Stimulated activated CD4-positive, alpha-beta T cell treated with anti-CD3 and anti-CD28 coated beads, Interleukin-4, amount 100 ng/mL, for 48 hours (primary cell): ENCODE measurements around the gene SREBF2.

Experiments
- DNase-seq, 2 donors: peaks; one replicate each; pipeline ENCODE4 v3.0.0-alpha.2; 2020; ENCODE audit warnings: low read depth in 2 of 2

SREBF2 gene

DNA sequence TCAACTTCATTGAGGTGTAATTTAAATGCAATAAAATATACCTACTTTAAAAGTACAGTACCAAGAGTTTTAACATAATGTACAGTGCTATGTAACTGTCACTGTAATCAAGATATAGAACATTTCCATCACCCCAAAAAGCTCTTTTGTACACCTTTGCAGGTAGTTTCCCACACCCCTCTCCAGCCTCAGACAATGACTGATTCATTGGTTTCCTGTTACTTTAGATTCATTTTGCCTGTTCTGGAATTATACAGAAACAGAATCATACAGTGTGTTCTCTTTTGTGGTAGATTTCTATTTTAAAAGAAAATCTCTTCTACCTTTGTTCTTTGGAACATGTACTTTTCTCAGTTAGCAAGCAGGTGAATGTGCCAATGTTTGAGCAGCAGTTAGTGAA lies 43.8 kb downstream of the SREBF2 start:
- DNase-seq = no peak

DNA sequence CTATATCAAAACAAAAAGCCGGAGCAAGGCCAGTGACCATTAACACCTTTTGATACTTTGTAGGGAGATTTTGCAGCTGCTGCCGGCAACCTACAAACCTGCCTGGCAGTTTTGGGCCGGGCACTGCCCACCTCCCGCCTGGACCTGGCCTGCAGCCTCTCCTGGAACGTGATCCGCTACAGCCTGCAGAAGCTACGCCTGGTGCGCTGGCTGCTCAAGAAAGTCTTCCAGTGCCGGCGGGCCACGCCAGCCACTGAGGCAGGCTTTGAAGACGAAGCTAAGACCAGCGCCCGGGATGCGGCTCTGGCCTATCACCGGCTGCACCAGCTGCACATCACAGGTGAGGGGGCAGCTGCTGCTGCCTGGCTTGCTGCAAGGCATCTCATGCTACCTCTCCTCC lies 47.7 kb downstream of the SREBF2 start:
- DNase-seq = no peak

DNA sequence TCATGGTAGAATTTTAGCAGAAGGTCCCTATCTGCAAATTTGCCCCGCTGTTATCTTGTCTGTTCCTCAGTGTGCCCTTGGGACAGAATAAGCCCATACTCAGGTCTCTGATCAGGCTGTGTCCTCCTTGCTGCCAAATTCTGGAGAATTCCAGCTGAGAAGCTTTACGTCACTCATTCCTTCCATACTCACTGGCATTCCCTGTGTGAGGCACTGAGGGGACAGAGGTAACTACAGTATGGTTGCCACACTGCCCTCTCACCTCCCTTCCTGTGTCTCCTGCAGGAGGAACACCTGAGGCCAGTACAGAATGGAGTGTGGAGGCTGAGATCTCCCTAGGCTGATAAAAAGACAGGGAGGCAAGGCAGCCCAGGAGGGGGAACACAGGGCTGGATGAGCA lies 50.5 kb downstream of the SREBF2 start:
- no peak for DNase-seq

DNA sequence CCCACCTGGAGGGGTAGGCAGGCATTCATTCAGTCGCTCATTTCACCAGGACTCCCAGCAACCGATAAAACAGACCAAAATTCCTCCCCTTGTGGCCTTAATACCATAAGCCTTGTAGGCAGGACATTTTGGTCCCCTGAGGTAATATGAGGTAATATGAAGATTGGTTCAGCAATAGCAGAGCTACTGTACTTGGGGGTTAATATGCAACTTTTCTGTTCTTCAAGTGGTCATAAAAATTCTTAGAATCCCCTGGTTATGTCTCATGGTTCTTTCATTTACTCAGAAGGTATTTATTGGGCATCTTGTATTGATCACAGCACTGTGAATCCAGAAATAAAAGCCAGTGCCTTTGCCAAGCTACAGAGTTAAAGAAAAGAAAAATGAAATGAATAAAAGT lies 52.2 kb downstream of the SREBF2 start:
- DNase-seq = no peak

DNA sequence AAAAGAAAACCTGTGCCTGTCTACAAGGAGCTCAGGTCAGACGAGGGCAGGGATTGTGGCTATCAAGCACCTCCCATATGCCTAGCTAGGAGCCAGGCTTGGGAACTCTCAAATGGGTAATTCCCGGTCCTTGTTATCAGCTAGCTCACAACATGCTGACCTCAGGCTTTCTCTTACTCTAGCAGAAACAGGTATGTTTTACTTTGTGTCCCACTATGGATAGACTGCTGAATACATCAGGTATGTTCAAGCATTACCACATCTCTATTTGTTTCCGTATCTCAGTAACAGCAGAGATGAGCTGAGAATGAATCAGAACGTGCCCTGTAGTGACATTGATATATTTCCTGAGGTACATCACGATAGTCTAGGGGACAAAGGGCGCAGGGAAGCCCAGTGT lies 52.6 kb downstream of the SREBF2 start:
- DNase-seq = no peak

DNA sequence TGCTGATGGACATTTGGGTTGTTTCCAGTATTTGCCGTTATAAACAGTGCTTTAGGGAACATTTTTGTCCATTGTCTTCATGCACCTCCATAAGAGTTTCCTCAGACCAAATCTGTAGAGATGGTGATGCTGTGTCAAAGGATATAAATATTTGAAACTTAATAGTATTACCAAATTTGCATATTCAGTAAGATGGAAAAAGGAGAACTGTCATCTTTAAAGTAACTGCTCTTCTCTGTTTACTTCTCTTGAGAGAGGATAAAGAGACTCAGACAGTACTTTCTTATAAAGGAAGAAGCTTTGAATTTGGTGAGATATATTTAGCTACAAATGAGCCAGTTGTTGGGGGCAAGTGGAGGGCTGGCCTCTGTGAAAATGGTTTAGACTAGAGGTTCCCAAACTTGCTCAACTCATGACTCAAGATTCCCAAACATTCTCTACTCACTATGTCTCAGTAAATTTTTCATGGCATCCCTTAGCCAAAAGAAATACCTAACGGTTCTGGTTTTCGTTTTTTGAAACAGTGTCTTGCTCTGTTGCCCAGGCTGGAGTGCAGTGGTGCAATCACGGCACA lies 55.8 kb downstream of the SREBF2 start:
- no peak for DNase-seq

DNA sequence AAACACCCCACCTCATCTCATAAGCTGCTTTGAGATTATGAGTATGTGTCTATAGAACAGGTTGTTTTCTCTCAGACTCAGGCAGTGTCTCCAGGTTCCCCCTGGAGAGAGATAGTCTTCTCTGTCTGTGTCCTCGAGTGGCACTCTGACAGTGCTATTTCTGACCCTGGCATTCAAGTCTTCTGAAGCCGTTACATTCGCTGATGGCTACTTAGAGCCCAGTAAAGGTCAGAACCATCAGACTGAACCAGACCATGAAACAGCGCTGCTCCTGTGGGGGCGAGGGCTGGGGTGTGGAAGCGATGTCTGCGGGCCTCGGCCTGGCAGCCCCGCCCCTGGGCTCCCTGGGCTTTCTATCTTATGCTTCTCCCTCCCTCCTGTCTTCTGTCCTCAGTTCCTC lies 58.5 kb downstream of the SREBF2 start:
- DNase-seq = no peak

DNA sequence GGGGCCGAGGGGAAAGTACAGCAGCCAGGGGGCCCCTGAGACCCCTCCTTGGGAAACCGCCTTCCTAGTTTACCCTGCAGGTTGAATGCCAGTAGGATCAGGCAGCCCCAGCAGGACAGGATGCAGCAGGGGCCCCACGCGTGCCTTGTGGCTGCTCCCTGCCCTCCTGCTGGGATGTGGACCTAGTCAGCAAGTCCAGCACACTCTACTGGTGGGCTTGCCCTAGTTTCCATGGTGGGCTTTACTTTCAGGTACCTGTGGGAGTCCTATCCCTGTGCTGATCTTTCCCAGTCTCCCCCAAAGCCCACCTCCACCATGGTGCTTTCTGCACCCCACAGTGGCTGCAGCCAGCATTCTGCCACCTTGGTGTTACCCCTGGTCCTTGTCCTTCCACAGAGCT lies 59.8 kb downstream of the SREBF2 start:
- no peak for DNase-seq

DNA sequence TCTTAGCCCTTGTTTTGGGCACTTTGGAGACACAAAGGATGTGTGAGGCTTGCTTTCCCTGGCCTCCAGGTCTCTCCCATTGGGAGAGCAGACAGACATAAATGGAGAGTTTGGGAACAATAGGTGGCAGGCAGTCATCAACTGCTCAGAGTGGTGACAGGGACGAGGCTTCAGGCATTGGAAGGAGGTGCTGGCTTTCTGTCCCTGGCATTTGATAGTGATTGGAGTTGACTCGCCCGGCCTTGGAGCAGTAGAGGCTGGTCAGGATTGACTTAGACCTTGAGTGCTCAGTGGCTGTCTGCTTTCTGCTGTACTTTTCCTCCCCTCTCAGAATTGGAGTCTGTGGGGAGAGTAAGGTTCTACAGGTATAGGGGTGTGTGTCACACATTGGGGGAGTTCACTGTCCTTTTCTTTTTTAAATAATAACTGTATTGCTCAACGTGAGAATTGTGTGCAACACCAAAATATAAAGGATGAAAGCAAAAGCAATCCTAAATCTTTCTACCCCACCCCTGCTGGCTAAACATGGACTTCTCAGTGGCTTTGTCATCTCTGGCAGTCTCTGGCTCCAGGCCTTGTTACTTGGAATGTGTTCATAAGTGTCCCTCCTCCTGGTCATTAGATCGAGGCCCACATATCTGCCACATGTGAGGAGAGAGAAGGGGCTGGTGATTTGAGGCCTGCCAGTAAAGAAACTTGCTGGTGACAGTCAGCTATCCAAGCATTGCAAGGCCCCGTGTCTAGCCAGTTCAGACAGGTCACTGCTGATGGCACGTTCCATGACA lies 60.9 kb downstream of the SREBF2 start:
- no peak for DNase-seq

DNA sequence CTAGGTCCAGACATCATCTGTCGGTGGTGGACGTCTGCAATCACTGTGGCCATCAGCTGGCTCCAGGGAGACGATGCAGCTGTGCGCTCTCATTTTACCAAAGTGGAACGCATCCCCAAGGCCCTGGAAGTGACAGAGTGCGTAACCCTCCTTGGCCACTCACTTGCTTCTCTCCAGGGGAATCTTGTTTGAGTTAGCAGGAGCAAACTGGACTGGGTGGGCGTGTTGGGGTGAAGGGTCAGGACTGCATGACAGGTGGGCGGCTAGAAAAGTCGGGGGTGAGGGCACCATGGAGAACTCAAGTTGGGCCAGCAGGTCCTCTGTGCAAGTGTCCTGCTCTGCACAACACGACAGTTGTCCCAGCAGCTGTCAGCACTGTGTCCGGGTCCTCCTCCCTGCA lies 65.7 kb downstream of the SREBF2 start:
- DNase-seq = no peak

DNA sequence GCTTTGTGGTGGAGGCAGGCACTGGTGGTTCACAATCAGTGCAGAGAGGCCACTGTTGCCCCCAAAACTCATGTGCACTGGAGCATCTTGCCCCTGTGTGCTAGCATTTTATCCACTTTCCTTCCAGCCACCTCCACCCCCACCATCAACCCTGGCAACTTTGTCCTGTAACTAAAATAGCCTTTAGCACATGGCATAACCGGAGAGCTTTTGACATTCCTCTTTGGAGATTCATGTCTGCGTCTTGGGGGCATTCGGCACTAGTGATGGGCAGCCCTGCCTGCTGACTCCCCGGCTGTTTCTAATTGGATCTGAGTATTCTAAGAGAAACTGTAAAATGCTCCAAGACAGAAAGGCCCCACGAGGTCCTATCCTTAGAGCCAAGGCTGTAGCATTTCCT lies 66.2 kb downstream of the SREBF2 start:
- DNase-seq = no peak

DNA sequence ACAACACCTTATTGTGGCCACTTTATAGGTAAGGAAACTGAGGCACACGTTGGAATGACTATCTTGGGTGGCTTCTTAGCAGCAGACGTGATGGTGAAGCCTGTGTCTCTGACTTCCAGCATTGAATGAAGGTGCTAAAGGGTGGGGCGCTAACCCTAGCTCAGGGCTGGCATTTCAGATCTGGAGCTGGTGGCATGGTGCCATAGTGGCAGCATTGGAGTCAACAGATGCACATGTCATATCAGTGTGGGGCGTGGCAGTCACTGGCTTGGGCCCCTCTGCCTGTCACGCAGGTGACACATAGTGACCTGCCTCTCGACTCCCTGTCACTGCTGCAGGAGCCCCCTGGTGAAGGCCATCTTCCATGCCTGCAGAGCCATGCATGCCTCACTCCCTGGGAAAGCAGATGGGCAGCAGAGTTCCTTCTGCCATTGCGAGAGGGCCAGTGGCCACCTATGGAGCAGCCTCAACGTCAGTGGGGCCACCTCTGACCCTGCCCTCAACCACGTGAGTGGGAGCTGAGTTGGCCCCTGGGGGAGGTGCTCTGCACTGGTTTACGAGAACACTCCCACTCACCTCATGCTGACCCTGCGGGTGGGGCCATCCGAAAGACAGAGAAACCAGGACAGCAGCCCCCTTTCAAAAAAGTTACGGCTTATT lies 67.2 kb downstream of the SREBF2 start:
- DNase-seq = no peak

DNA sequence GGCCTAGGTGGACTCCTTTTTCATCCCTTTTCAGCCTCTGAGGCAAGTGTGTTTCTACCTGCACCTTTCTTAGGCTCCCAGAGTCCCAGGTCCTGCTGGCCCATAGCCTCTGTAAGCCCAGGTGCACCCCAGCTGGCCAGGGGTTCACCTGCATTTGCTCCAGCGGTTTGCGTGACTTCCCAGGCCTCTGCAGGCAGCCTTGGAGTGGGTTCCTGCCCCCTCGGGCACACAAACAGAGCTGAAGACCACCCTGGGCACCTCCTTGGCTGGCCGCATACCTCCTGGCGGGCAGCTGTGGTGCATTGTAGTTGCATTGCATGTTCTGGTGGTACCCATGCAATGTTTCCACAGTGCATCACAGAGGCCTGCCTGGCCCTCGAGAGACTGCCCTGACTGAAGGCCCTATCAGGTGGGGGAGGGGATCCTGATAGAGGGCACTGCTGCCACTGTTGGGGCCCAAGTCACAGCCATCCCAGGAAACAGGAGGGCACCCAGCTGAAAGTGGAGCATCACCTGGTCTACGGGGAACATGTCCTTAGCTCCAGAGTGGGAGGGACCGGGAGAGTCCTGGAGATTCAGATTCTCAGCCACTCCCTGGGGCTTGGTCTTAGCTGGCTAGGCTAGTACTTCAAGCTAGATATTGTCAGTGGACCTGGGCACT lies 67.9 kb downstream of the SREBF2 start:
- no peak for DNase-seq

DNA sequence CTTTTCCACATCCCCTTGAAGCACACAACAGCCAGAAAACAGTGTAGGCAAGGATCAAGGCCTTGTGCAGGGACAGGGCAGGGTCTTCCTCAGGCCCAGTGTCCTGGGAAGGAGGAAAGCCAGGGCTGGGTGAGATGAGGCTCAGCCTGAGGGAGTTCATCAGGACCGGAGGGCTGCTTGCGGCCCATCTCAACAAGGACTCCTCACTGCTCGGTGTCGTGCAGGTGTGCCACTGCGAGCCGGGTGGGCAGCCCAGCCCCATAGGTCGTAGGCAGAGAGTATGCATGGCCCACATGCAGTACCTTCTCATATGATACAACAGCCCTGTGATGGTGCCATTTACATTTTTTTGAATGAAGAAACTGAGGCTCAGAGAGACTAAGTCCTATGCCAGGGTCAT lies 69.1 kb downstream of the SREBF2 start:
- DNase-seq = no peak

DNA sequence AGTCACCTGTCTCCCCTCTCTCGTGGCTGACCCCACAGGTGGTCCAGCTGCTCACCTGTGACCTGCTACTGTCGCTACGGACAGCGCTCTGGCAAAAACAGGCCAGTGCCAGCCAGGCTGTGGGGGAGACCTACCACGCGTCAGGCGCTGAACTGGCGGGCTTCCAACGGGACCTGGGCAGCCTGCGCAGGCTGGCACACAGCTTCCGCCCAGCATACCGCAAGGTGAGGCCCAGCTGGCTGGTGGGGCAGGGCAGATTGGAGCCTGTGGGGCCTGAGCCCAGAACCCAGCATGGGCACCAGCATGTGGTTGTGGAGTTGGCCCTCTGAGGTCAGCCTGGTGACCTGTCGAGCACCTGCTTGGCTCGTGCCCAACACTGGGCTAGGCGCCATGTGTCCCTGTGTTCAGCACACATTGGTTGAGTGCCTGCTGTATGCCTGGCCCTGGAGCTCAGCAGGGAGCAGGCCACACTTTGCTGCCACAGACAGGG lies 70.1 kb downstream of the SREBF2 start:
- DNase-seq = no peak

DNA sequence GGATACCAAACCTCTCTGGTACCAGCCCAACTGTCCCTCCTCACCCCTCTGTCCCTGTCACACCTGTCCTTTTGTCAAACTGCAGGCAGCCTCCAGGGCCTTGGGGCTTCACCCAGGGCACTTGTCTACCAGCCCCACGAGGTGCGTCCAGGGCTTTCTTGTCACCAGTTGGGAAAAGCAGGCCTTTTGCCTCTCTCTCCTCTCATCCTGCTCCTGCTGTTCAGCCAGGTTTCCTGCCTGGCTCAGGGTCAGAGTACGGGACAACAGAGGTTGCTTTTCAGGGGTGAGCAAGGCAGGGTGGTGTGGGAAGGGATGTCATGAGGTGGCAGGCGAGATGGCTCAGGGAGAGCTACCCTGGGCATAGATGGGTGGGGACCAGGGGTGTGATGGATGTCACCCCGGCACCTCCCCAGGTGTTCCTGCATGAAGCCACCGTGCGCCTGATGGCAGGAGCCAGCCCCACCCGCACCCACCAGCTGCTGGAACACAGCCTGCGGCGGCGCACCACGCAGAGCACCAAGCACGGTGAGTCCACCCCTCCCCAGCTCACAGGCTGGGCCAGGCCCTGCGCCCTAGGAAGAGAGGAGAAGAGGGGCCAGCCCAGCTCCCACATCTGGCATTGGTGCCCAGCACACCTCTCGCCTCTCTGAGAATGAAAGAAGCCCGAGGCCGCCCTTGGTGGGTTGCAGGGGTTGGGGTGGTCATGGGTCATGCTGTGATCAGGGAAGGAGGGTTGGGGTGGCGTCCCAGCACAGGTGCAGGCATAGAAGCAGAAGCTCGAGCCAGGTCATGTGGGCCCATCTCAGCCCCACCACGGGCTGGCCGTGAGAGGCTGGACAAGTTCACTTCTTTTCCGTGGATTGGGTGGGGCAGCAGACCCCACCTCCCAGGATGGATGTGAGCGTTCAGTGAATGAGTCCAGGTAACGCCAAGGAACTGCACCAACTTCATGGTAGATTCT lies 71.8 kb downstream of the SREBF2 start:
- DNase-seq = no peak

DNA sequence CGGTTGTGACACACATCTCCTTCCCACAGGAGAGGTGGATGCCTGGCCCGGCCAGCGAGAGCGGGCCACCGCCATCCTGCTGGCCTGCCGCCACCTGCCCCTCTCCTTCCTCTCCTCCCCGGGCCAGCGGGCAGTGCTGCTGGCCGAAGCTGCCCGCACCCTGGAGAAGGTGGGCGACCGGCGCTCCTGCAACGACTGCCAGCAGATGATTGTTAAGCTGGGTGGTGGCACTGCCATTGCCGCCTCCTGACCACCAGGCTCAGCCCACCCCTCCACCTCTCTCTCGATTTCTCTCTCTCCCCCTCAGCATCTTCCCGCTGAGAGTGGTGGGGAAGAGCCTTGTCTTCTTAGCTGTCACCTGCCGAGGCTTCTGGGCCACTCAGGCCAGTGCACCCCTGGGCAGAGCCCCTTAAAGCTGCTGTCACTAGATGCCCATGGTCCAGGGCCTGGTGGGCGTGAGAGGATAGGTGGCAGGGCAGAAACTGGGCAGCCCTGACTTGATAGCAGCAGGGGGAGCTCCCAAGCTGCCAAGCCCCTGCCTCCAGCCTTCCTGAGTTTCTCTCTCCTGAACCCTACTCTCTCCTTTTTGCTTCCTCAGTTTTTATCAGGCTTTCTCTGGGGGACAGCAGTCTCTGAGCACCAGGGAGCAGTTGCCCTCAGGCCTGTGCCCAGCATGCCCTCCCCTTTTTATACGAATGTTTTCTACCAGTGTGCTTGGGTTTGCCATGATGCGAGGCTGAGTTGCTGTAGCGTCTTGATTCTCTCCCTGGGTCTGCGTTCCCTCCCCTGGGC lies 72.7 kb downstream of the SREBF2 start:
- DNase-seq = no peak

DNA sequence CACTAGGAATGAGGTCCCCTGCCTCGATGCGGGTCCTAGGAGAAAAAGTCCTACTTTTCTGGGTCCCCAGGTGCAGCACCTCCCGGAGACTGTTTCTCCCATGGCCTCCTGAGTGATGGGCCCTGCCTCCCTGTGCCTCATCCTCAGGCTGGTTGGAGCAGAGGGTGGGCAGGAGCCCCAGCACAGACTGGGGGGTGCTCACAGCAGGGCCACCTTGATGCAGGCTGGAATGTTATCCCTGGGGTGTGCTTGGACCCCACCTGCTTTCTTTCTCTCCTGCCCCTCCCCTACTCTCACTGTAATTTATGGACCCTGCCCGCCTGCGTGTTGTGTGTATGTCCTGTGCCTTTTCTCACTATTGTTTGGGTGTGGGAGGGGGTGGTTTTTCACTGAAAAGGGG lies 73.9 kb downstream of the SREBF2 start:
- DNase-seq = no peak

DNA sequence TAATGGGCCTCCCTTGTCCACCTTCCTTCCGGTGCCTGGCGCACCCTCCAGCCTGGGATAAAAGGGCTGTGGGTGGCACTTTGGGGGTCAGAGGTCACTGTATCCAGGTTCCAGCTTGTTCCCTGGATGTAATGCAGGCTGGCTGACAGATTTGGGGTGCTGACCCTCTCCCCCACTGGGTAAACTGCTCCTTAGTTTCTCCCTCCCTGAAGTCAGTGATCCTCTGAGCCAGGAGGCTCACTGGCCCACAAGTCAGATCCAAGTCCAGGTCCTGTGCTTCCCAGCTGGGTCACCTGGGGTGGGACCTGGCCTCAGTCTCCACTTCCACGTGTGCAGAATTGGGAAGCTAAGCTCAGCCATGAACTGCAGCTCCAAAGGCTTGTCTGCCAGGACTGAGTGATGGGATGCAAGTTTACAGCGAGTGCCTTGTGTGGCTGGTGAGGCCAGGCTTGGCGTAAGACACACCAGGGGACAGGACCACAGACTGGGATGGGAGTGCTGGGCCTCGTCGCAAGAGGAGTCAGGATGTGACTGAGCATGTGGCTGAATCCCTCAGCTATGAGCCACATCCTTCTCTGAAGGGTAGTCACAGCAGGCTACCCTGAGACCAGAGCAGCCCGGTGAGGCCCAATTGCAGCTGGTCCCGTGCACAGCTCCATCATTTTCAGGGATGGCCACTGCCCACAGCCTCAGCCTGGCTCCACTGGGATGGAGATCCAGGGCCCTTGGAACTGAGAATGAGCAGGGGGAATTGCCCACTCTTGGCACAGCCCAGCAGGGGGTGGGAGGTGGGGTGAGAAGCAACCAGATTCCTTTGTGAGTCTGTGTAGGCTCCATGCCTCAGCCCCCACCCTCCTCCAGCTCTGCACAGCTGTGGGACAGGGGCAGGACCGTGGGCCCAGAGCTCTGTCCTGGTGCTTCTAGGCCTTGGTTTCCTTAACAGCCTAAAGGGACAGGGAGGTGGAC lies 74.8 kb downstream of the SREBF2 start:
- no peak for DNase-seq
